ENCODE data around the gene B4GALT5. TPM values are rescaled to one million over a fixed set of nuclear protein-coding genes. Genes with fewer than 3 reads are reported as not detected.

The B4GALT5 gene
- polyA plus RNA-seq, 1 donor (not counting 4 experiments of a cell fraction or from before 2014, with no cell fraction given), result 23.5 TPM

GRCh38 chr20:49742948-49743347 lies 29.3 kb upstream of the B4GALT5 start:
- no peak overlapping the region for H3K4me2 ChIP-seq (ENCODE audit: control insufficient read depth, extremely low read depth, insufficient read depth, low read depth, low read length)
- no peaks in the 10 kb centered on the region for H4K20me1 ChIP-seq (ENCODE audit: control insufficient read depth, extremely low read depth, insufficient read depth, low read length)
- H3K27ac ChIP-seq (ENCODE audit: control insufficient read depth, insufficient read depth, low read length), result no peak overlapping the region
- DNase-seq (ENCODE audit: low read depth, low spot score) (peak; percentile 9), FAIRE-seq (no peak)
- H3K4me1 ChIP-seq (ENCODE audit: control insufficient read depth, extremely low read depth, insufficient read depth, low read length), result no peaks in the 10 kb centered on the region
- no peaks in the 10 kb centered on the region for H3K9me3 ChIP-seq (ENCODE audit: control insufficient read depth, low read depth, low read length)
- no peaks in the 10 kb centered on the region for H3K27me3 ChIP-seq (ENCODE audit: control insufficient read depth, extremely low read depth, insufficient read depth, low read length)
- no peak overlapping the region for H3K9ac ChIP-seq (ENCODE audit: control insufficient read depth, extremely low read depth, insufficient read depth, low read length)
- TF ChIP-seq EZH2 (IDR thresholded peaks at IDR 0.05; ENCODE audit: low read length) (no peak), CTCF (optimal IDR thresholded peaks at IDR 0.05 in 1 of 3, IDR thresholded peaks at IDR 0.05 in 1 of 3, conservative IDR thresholded peaks at IDR 0.05 in 1 of 3; ENCODE audit: extremely low read depth in 1 of 3, insufficient read depth in 2 of 3, low read length in 3 of 3) (no peak)
- dilution Hi-C loops (cut with MboI; ENCODE audit: extremely low pct_ligation_motif_present, low sequenced_read_pairs), result no loop called here
- H3K9me1 ChIP-seq (ENCODE audit: control insufficient read depth, extremely low read depth, insufficient read depth, low read length), result no peaks in the 10 kb centered on the region
- no peak overlapping the region for H2AFZ ChIP-seq (ENCODE audit: control insufficient read depth, low read length)
- H3K79me2 ChIP-seq (ENCODE audit: control insufficient read depth, insufficient read depth, low read length), result no peaks in the 10 kb centered on the region
- no peaks in the 10 kb centered on the region for H3K36me3 ChIP-seq (ENCODE audit: control insufficient read depth in 2 of 2, extremely low read depth in 1 of 2, insufficient read depth in 2 of 2, low read length in 2 of 2)
- H3K4me3 ChIP-seq (ENCODE audit: control insufficient read depth in 2 of 3, extremely low read depth in 1 of 3, insufficient read depth in 2 of 3, low read depth in 1 of 3, low read length in 3 of 3), result no peak overlapping the region

DNA sequence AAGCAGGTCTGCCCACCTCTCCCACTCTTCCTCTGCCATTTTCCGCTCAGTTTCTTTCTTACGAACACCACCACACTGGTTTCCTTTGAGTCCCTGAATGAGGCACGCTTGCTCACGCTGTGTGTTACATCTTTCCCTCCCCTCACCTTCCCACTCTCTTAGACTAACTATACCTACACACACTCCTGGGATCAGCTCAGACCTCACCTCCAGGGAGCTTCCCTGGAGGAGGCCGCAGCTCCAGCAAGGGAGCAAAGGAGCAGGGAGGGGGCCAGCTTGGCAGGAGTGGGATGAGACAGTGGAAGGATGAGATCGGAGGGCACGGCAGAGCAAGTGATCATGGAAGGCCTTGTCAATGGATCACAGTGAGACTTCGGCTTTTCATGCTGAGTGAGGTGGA lies 28.3 kb upstream of the B4GALT5 start:
- DNase-seq (ENCODE audit: low read depth, low spot score), result no peak
- TF ChIP-seq EZH2 (IDR thresholded peaks at IDR 0.05; ENCODE audit: low read length) (no peak), CTCF (optimal IDR thresholded peaks at IDR 0.05 in 1 of 3, IDR thresholded peaks at IDR 0.05 in 1 of 3, conservative IDR thresholded peaks at IDR 0.05 in 1 of 3; ENCODE audit: extremely low read depth in 1 of 3, insufficient read depth in 2 of 3, low read length in 3 of 3) (no peak)
- H3K79me2 ChIP-seq (ENCODE audit: control insufficient read depth, insufficient read depth, low read length), result no peaks in the 10 kb centered on the region
- no peaks in the 10 kb centered on the region for H3K27me3 ChIP-seq (ENCODE audit: control insufficient read depth, extremely low read depth, insufficient read depth, low read length)
- H3K9ac ChIP-seq (ENCODE audit: control insufficient read depth, extremely low read depth, insufficient read depth, low read length), result no peak overlapping the region
- H4K20me1 ChIP-seq (ENCODE audit: control insufficient read depth, extremely low read depth, insufficient read depth, low read length), result no peaks in the 10 kb centered on the region
- no peaks in the 10 kb centered on the region for H3K36me3 ChIP-seq (ENCODE audit: control insufficient read depth in 2 of 2, extremely low read depth in 1 of 2, insufficient read depth in 2 of 2, low read length in 2 of 2)
- H2AFZ ChIP-seq (ENCODE audit: control insufficient read depth, low read length), result no peak overlapping the region
- no peaks in the 10 kb centered on the region for H3K9me3 ChIP-seq (ENCODE audit: control insufficient read depth, low read depth, low read length)
- H3K4me1 ChIP-seq (ENCODE audit: control insufficient read depth, extremely low read depth, insufficient read depth, low read length), result no peaks in the 10 kb centered on the region
- no peak overlapping the region for H3K4me2 ChIP-seq (ENCODE audit: control insufficient read depth, extremely low read depth, insufficient read depth, low read depth, low read length)
- FAIRE-seq, result no peak
- dilution Hi-C loops (cut with MboI; ENCODE audit: extremely low pct_ligation_motif_present, low sequenced_read_pairs), result no loop called here
- H3K9me1 ChIP-seq (ENCODE audit: control insufficient read depth, extremely low read depth, insufficient read depth, low read length), result no peaks in the 10 kb centered on the region
- H3K27ac ChIP-seq (ENCODE audit: control insufficient read depth, insufficient read depth, low read length), result no peak overlapping the region
- no peak overlapping the region for H3K4me3 ChIP-seq (ENCODE audit: control insufficient read depth in 2 of 3, extremely low read depth in 1 of 3, insufficient read depth in 2 of 3, low read depth in 1 of 3, low read length in 3 of 3)
